ENCODE data around the gene PARVB.

The PARVB gene

GRCh38 chr22:44186737-44187136 lies 162.6 kb downstream of the PARVB start:
- Mint-ChIP-seq H3K27ac (peak overlapping the region in 1 of 2 donors; percentile 54), H3K9me3 (no peaks in the 10 kb centered on the region), H3K4me1 (ENCODE audit: low read depth in 2 of 2) (peaks cover 24% of the 10 kb centered on the region in 2 donors), H3K4me3 (no peak overlapping the region), H3K36me3 (ENCODE audit: insufficient read depth) (peaks cover 9% of the 10 kb centered on the region), H3K27me3 (no peaks in the 10 kb centered on the region)
- DNase-seq (no peak), ATAC-seq (replicated peaks) (no peak)

GRCh38 chr22:44187652-44188230 lies 163.6 kb downstream of the PARVB start:
- H3K27ac Mint-ChIP-seq, result peak overlapping the region in 1 of 2 donors; percentile 54

GRCh38 chr22:44188316-44188715 lies 164.2 kb downstream of the PARVB start:
- ATAC-seq (replicated peaks), result no peak
- peak overlapping the region in 1 of 2 donors; percentile 25 for H3K27ac Mint-ChIP-seq
- H3K9me3 Mint-ChIP-seq, result no peaks in the 10 kb centered on the region
- no peak for DNase-seq
- no peaks in the 10 kb centered on the region for H3K27me3 Mint-ChIP-seq
- peaks cover 21 to 24% of the 10 kb centered on the region in 2 donors for H3K4me1 Mint-ChIP-seq (ENCODE audit: low read depth in 2 of 2)
- H3K36me3 Mint-ChIP-seq (ENCODE audit: insufficient read depth), result no peaks in the 10 kb centered on the region
- no peak overlapping the region for H3K4me3 Mint-ChIP-seq

More at GRCh38 chr22:44187652-44188230, 163.6 kb downstream of the PARVB start:
- peaks cover under 1% of the 10 kb centered on the region for H3K36me3 Mint-ChIP-seq (ENCODE audit: insufficient read depth)
- H3K4me3 Mint-ChIP-seq, result no peak overlapping the region
- no peaks in the 10 kb centered on the region for H3K9me3 Mint-ChIP-seq
- no peak for DNase-seq
- no peak for ATAC-seq (replicated peaks)
- peaks cover 20 to 23% of the 10 kb centered on the region in 2 donors for H3K4me1 Mint-ChIP-seq (ENCODE audit: low read depth in 2 of 2)
- no peaks in the 10 kb centered on the region for H3K27me3 Mint-ChIP-seq

GRCh38 chr22:44188986-44189630 lies 165.0 kb downstream of the PARVB start:
- peaks cover 21 to 24% of the 10 kb centered on the region in 2 donors for H3K4me1 Mint-ChIP-seq (ENCODE audit: low read depth in 2 of 2)
- H3K9me3 Mint-ChIP-seq, result no peaks in the 10 kb centered on the region
- no peak overlapping the region for H3K27ac Mint-ChIP-seq
- H3K4me3 Mint-ChIP-seq, result no peak overlapping the region
- H3K36me3 Mint-ChIP-seq (ENCODE audit: insufficient read depth), result no peaks in the 10 kb centered on the region
- no peaks in the 10 kb centered on the region for H3K27me3 Mint-ChIP-seq
- no peak for ATAC-seq (replicated peaks)
- no peak for DNase-seq

GRCh38 chr22:44190381-44190976 lies 166.4 kb downstream of the PARVB start:
- Mint-ChIP-seq H3K27me3 (no peaks in the 10 kb centered on the region), H3K36me3 (ENCODE audit: insufficient read depth) (peaks cover 2% of the 10 kb centered on the region), H3K9me3 (no peaks in the 10 kb centered on the region), H3K27ac (peak overlapping the region in 1 of 2 donors; percentile 29), H3K4me1 (ENCODE audit: low read depth in 2 of 2) (peaks cover 28 to 32% of the 10 kb centered on the region in 2 donors), H3K4me3 (no peak overlapping the region)
- ATAC-seq (replicated peaks) (no peak), DNase-seq (no peak)

- DNase-seq, result no peak
- H3K4me1 Mint-ChIP-seq (ENCODE audit: low read depth in 2 of 2), result peaks cover 28 to 32% of the 10 kb centered on the region in 2 donors
- no peaks in the 10 kb centered on the region for H3K27me3 Mint-ChIP-seq
- H3K36me3 Mint-ChIP-seq (ENCODE audit: insufficient read depth), result peaks cover 8% of the 10 kb centered on the region
- H3K9me3 Mint-ChIP-seq, result no peaks in the 10 kb centered on the region
- peak overlapping the region in 1 of 2 donors; percentile 29 for H3K27ac Mint-ChIP-seq
- H3K4me3 Mint-ChIP-seq, result no peak overlapping the region
- peak; percentile 73 for ATAC-seq (replicated peaks)
These were observed 166.9 kb downstream of the PARVB start for GRCh38 chr22:44191036-44191454.

- Mint-ChIP-seq H3K36me3 (ENCODE audit: insufficient read depth) (peaks cover 12% of the 10 kb centered on the region), H3K9me3 (no peaks in the 10 kb centered on the region), H3K27me3 (no peaks in the 10 kb centered on the region), H3K4me3 (peak overlapping the region in 1 of 2 donors; percentile 59), H3K4me1 (ENCODE audit: low read depth in 2 of 2) (peaks cover 28 to 32% of the 10 kb centered on the region in 2 donors), H3K27ac (peak overlapping the region; percentile 86 to 91)
- DNase-seq, result peak; percentile 29 to 44 (median 43)
- ATAC-seq (replicated peaks), result peak; percentile 51
These were observed 168.2 kb downstream of the PARVB start for GRCh38 chr22:44192098-44192815.

- no peaks in the 10 kb centered on the region for H3K9me3 Mint-ChIP-seq
- DNase-seq (no peak), ATAC-seq (replicated peaks) (peak; percentile 10)
- peaks cover 28 to 32% of the 10 kb centered on the region in 2 donors for H3K4me1 Mint-ChIP-seq (ENCODE audit: low read depth in 2 of 2)
- H3K27me3 Mint-ChIP-seq, result no peaks in the 10 kb centered on the region
- peak overlapping the region; percentile 86 to 91 for H3K27ac Mint-ChIP-seq
- H3K36me3 Mint-ChIP-seq (ENCODE audit: insufficient read depth), result peaks cover 13% of the 10 kb centered on the region
- H3K4me3 Mint-ChIP-seq, result peak overlapping the region; percentile 56 to 59
These were observed 168.9 kb downstream of the PARVB start for GRCh38 chr22:44192816-44193534.

- ATAC-seq (replicated peaks) (peak; percentile 28), DNase-seq (no peak)
- Mint-ChIP-seq H3K27me3 (no peaks in the 10 kb centered on the region), H3K4me3 (peak overlapping the region; percentile 56 to 59), H3K36me3 (ENCODE audit: insufficient read depth) (peaks cover 16% of the 10 kb centered on the region), H3K27ac (peak overlapping the region; percentile 86 to 91), H3K9me3 (no peaks in the 10 kb centered on the region), H3K4me1 (ENCODE audit: low read depth in 2 of 2) (peaks cover 28 to 32% of the 10 kb centered on the region in 2 donors)
These were observed 169.4 kb downstream of the PARVB start for GRCh38 chr22:44193535-44193891.

GRCh38 chr22:44194569-44194968 lies 170.5 kb downstream of the PARVB start:
- Mint-ChIP-seq H3K4me1 (ENCODE audit: low read depth in 2 of 2) (peaks cover 33 to 39% of the 10 kb centered on the region in 2 donors), H3K27ac (peak overlapping the region in 1 of 2 donors; percentile 24), H3K4me3 (no peak overlapping the region), H3K36me3 (ENCODE audit: insufficient read depth) (peaks cover 19% of the 10 kb centered on the region), H3K27me3 (no peaks in the 10 kb centered on the region), H3K9me3 (no peaks in the 10 kb centered on the region)
- ATAC-seq (replicated peaks) (no peak), DNase-seq (no peak)

GRCh38 chr22:44195189-44195871 lies 171.2 kb downstream of the PARVB start:
- no peak for ATAC-seq (replicated peaks)

GRCh38 chr22:44196241-44196640 lies 172.1 kb downstream of the PARVB start:
- DNase-seq (no peak), ATAC-seq (replicated peaks) (no peak)
- Mint-ChIP-seq H3K27me3 (no peaks in the 10 kb centered on the region), H3K4me3 (no peak overlapping the region), H3K9me3 (no peaks in the 10 kb centered on the region), H3K27ac (no peak overlapping the region), H3K36me3 (ENCODE audit: insufficient read depth) (peaks cover 19% of the 10 kb centered on the region), H3K4me1 (ENCODE audit: low read depth in 2 of 2) (peaks cover 42 to 44% of the 10 kb centered on the region in 2 donors)

More at GRCh38 chr22:44195189-44195871, 171.2 kb downstream of the PARVB start:
- Mint-ChIP-seq H3K27ac (peak overlapping the region in 1 of 2 donors; percentile 24), H3K27me3 (no peaks in the 10 kb centered on the region), H3K9me3 (no peaks in the 10 kb centered on the region), H3K36me3 (ENCODE audit: insufficient read depth) (peaks cover 19% of the 10 kb centered on the region), H3K4me1 (ENCODE audit: low read depth in 2 of 2) (peaks cover 38 to 39% of the 10 kb centered on the region in 2 donors), H3K4me3 (no peak overlapping the region)
- DNase-seq, result no peak

Measured in effector memory CD8-positive, alpha-beta T cell (primary cell).